G401.6 (cell line): ENCODE data around the gene LAMP1.
"Not testable (repeated sequence)": the region's sequence is repeated elsewhere in the genome, so short reads cannot be mapped to it uniquely, and the experiment has no call there.

ENCODE experiments used
- FAIRE-seq: peaks from 2 replicates; lab custom pipeline; 2012; peaks lifted over from hg19 to GRCh38; lab: Jason Lieb, UNC

The LAMP1 gene

GRCh38 chr13:113328851-113329250, 31.8 kb downstream of the LAMP1 start:
- no peak for FAIRE-seq

DNA sequence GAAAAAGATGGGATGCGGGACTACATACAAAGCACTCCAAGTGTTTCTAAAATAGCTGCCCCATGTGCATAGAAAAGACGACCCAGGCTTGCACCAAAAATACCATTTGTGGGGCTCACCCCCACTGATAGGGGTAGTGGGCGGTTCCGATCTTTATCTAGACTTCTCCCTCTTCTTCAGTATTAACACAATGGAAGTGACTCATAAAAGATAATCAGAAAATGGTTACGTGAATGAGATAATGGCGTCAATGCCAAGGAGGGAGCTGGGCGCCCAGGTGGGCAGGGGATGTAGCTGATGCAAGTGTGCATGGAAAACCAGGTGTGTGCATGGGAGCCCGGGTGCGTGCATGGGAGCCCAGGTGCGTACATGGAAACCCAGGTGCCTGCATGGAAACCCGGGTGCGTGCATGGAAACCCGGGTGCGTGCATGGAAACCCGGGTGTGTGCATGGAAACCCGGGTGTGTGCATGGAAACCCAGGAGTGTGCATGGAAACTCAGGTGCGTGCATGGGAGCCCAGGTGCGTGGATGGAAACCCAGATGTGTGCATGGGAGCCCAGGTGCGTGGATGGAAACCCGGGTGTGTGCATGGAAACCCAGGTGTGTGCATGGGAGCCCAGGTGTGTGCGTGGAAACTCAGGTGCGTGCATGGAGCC, 32.7 kb downstream of the LAMP1 start:
- FAIRE-seq, result no peak

DNA sequence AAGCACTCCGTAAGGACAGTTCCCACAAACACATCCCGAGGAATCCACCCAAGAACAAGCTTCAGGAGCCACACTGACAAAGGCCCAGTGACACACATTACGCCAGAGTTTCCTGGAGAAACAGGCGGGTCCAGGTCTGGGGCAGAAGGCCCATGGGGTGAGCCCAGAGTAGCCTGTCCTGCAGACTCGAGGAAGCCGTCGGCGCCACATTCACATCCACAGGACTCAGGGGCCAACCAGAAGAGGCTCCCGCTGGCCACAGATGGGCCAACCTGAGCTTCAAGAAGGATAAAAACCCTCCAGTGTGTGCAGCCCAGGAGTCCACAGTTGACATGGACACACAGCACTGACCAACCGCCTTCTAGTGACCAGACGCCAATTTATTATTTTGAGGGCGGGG, 35.6 kb downstream of the LAMP1 start:
- no peak for FAIRE-seq

GRCh38 chr13:113333076-113333475, 36.0 kb downstream of the LAMP1 start:
- FAIRE-seq, result no peak

GRCh38 chr13:113337556-113337955, 40.5 kb downstream of the LAMP1 start:
- FAIRE-seq, result no peak

- FAIRE-seq, result no peak
These were observed 40.9 kb downstream of the LAMP1 start for GRCh38 chr13:113337976-113338375.

- FAIRE-seq, result no peak
These were observed 41.4 kb downstream of the LAMP1 start for GRCh38 chr13:113338451-113338850.

DNA sequence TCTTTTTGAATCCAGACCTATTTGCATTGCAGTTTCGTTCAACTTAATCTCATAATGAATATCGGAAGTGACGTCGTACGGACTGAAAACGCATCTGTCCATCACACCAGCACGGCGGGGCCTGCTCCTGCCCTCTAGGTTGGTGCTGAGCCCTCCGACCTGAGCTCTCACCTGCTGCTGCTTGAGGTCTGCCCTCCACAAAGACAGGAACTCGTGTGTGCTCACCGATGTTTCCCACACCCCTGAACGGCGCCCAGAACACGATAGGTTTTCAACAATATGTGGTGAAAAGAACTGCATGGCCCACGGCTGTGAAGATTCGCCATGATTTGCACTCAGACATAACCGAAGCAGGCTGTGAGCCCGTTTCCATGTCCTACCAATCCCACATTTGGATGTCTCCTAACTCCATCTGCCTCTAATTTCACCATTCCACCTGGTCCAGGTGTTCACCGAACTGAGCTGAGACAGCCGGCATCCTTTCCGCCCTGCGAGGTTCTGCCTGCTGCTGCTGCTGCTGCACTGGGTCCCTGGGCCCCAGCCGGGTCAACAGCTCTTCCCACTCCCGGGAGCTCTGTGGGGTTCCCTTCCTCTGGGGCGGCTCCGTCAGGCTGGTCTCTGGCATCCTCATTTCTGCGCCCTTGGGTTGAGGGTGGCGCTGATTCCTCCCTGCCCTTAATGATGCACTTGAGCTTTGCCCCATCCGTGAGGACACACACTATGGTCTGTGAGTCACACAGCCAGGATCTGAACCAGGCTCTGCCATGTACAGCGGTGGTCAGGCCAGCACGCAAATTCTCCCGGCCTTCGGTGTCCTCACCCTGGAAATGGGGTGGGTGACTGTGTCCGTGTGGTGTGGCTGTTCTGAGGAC, 46.0 kb downstream of the LAMP1 start:
- FAIRE-seq, result no peak

GRCh38 chr13:113343692-113343968, 46.6 kb downstream of the LAMP1 start:
- no peak for FAIRE-seq

- FAIRE-seq, result no peak
These were observed 48.4 kb downstream of the LAMP1 start for GRCh38 chr13:113345486-113345885.

GRCh38 chr13:113347736-113348225, 50.7 kb downstream of the LAMP1 start:
- FAIRE-seq, result not testable (repeated sequence)

DNA sequence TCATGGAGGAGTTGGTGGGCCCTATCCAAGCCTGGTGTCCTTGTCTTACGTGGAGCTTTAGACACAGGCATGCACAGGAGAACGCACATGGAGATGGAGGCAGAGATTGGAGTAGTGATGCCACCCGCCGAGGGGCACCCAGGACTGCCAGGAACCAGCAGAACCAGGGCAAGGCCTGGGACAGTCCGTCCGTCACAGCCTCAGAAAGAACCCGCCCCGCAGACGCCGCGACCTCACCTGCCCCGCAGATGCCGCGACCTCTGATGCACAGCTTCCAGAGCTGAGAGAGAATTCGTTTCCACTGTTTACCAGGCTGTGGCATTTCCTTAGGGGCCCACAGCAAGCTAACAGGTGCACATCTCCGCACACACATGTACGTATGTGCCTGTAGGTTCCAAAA, 51.6 kb downstream of the LAMP1 start:
- no peak for FAIRE-seq

DNA sequence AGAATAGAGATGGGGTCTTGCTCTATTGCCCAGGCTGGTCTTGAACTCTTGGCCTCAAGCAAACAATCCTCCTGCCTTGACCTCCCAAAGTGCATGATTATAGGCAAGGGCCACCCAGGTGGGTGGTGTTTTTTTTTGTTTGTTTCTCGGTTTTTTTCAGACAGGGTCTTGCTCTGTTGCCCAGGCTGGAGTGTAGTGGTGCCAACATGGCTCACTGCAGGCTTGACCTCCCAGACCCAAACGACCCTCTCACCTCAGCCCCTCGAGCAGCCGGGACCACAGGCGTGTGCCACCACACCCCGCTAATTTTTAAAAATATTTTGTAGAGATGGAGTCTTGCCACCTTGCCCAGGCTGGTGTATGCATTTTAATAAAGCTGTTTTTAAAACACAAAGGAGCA, 52.0 kb downstream of the LAMP1 start:
- FAIRE-seq, result no peak

GRCh38 chr13:113349491-113349890, 52.5 kb downstream of the LAMP1 start:
- FAIRE-seq, result no peak

- FAIRE-seq, result no peak
These were observed 53.3 kb downstream of the LAMP1 start for GRCh38 chr13:113350065-113350937.

DNA sequence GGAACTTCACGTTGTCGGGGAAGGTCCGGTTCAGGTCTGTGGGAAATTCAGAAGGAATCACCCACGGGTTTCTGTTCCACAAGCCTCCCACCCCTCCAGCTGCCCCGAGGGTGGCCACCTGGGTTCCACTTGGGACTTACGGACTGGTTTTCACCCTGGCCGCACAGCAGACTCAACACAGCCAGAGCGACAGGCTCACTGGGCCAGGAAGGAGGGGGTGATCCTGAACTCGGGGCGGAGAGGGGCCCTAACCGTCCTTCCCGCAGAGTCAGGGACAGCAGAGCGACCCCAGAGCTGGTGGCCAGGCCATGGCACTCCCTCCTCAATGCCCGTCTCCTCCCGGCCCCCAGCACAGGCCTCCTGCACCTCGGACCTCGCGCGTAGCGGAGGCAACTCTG, 53.9 kb downstream of the LAMP1 start:
- no peak for FAIRE-seq

GRCh38 chr13:113351514-113352026, 54.5 kb downstream of the LAMP1 start:
- FAIRE-seq, result no peak

DNA sequence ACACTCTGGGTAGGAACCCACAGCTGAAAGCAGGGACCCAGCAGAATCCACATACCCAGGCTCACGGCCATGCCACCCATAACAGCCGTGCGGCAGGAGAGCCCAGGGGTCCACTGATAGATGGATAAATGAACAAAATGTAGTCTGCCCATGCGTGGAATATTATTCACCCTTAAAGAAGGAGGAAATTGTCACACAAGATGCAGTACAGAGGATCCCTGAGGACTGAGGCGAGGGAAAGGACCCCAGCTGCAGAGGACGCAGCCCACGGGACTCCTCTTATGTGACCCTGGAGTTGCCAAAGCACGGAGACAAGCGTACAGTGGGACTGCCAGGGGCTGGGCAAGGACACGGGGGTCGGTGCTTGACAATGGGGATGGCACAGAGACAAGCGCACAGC, 56.2 kb downstream of the LAMP1 start:
- no peak for FAIRE-seq

DNA sequence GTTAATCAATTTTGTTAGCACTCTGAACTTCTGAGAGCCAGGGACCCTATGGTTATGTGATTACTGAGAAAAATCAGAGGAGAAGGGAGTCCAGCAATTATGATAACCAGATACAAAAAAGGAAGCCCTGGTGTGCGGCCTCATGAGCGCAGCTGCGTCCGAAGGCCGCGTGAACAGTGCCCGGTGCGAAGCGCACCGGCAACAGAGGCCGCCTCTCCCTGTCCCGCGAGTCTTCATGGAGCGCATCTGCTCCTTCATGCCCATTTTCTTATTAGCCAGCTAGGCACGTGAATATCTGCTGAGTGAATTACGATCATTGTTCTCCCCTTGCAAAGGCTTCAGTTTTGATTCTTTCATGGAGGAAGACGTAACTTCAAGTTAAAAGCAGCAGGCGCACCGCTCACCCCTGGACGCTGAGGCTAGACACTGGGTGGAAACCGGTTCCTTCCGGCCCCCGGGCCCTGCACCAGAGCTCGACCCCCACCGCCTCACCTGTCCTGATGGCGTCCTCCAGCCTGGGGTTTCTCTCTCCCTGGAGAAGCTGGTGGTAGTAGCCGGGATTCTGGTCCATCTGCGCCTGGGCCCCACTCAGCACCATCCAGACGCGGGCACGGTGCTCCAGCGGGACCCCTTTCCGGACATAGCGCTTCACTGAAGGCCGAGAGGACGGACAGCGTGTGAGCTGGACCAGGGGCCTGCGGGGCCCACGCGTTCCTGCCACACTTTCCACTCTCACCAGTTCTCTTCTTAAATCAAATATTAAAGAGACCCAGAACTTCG, 58.0 kb downstream of the LAMP1 start:
- FAIRE-seq, result no peak

DNA sequence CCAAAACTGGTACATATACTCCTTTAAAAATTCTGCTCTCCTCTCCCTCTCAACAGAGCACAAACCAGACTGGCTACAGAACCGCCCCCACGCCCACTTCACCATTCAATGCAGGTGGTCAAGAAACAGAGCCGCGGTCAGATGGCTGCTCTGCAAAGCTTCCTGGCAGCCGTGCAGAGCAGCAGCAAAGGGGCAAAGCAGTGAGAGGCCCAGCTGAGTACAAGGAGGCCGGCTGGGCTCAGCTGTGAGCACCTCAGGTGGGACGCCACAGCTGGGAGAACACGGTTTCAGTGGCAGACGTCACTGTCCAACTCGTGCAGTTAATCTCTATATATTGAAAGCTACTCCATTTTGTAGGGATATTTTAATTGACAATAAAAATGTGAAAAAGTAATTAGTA, 58.6 kb downstream of the LAMP1 start:
- no peak for FAIRE-seq

DNA sequence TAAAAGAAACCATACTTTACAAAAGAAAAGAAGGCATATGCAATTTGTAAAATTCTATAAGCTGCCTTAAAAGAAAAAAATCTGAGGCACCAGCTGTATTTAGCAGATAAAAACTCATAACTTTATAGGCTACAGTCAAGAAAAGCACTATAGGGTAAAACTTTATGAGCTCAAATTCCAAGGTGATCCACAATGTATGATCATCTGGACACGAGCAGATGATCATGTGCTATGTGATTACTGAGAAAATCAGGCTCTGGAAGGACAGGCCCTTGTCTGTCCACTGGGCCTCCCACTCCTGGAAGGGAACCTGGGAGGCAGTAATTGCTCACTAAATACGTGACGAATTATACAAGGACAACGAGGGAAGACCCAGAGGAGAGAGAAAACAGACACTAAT, 59.6 kb downstream of the LAMP1 start:
- FAIRE-seq, result no peak

- no peak for FAIRE-seq
These were observed 60.5 kb downstream of the LAMP1 start for GRCh38 chr13:113357529-113357928.
